GM12878 (cell line): ENCODE measurements around the gene HPSE2. TPM values are rescaled to one million over a fixed set of nuclear protein-coding genes. Genes with fewer than 3 reads are reported as not detected.

Experiments used
- ATAC-seq: fragments of 200-7000 bp; cut with Tn5 transposase; 3 replicates; pipeline ENCODE4 v1.9.1; 2020; ENCODE audit warnings: mild to moderate bottlenecking, moderate library complexity
- BruUV-seq: library from RNA; stranded (reverse); fragments of 400-500 nt; replicated peaks from 2 replicates; lab custom pipeline; 2021; lab: Mats Ljungman, UMichigan
- CTCF ChIA-PET: fragments of 300-600 bp; sonication (Branson Sonifier 250); formaldehyde crosslinking; extraction: SDS; loops from one replicate; lab custom pipeline; 2021; ENCODE audit warnings: inconsistent platforms; lab: Yijun Ruan, JAX
- POLR2A ChIA-PET: fragments of 350-600 bp; formaldehyde crosslinking; extraction: SDS; loops from one replicate; lab custom pipeline; 2021; ENCODE audit warnings: inconsistent platforms; lab: Charles Lee
- RAD21 ChIA-PET: fragments of 300-600 bp; sonication (Branson Sonifier 250); formaldehyde crosslinking; loops from one replicate; lab custom pipeline; 2023; ENCODE audit warnings: antibody characterized with exemption; ENCODE audit not compliant: unreplicated experiment; lab: Charles Lee
- SMC1A ChIA-PET: fragments of 300-600 bp; sonication (Branson Sonifier 250); formaldehyde crosslinking; loops from one replicate; lab custom pipeline; 2023; ENCODE audit not compliant: unreplicated experiment, uncharacterized antibody; lab: Charles Lee
- DNase-seq: peaks from one replicate; pipeline ENCODE4 v3.0.0-alpha.2; 2011; ENCODE audit warnings: low read depth, low spot score
- FAIRE-seq: peaks from 3 replicates; lab custom pipeline; 2011; peaks lifted over from hg19 to GRCh38; lab: Jason Lieb, UNC
- H2AFZ ChIP-seq: 2 replicates; pipeline ENCODE4 v1.6.0; 2011; ENCODE audit warnings: low read depth, low read length, control low read depth; ENCODE audit not compliant: control insufficient read depth
- H3K27ac ChIP-seq: 2 replicates; pipeline ENCODE4 v1.5.1; 2011; ENCODE audit warnings: control low read depth; ENCODE audit not compliant: control insufficient read depth, insufficient read depth
- H3K27me3 ChIP-seq, 2 experiments: replicated peaks in 1 of 2; 2 replicates each; pipeline versions ENCODE4 v1.6.0 to v1.6.1; 2011; ENCODE audit warnings: low read length in 1 of 2; ENCODE audit not compliant: control insufficient read depth in 2 of 2, insufficient read depth in 2 of 2
- H3K36me3 ChIP-seq, 2 experiments: 2 replicates each; pipeline ENCODE4 v1.5.1; 2011; ENCODE audit warnings: low read length in 1 of 2; ENCODE audit not compliant: control insufficient read depth in 2 of 2, insufficient read depth in 2 of 2
- H3K4me1 ChIP-seq: 2 replicates; pipeline ENCODE4 v1.6.1; 2011; ENCODE audit warnings: mild to moderate bottlenecking, low read length, moderate library complexity, mixed read lengths; ENCODE audit not compliant: control insufficient read depth, insufficient read depth
- H3K4me2 ChIP-seq: 2 replicates; pipeline ENCODE4 v1.6.0; 2011; ENCODE audit warnings: control low read depth; ENCODE audit not compliant: control insufficient read depth, insufficient read depth
- H3K4me3 ChIP-seq: fragments of 200-600 bp; sonication (generic); 2 replicates; pipeline ENCODE4 v1.5.1; 2016
- H3K79me2 ChIP-seq: 2 replicates; pipeline ENCODE4 v1.6.0; 2011; ENCODE audit warnings: low read length; ENCODE audit not compliant: control insufficient read depth, insufficient read depth
- H3K9ac ChIP-seq: 2 replicates; pipeline ENCODE4 v1.8.0; 2011; ENCODE audit warnings: low read length, control low read depth, mixed read lengths; ENCODE audit not compliant: control insufficient read depth, insufficient read depth
- H3K9me3 ChIP-seq: replicated peaks from 3 replicates; pipeline ENCODE4 v1.5.1; 2011; ENCODE audit warnings: mild to moderate bottlenecking, low read length; ENCODE audit not compliant: control insufficient read depth, insufficient read depth
- H4K20me1 ChIP-seq: 2 replicates; pipeline ENCODE4 v1.6.0; 2011; ENCODE audit not compliant: control insufficient read depth, insufficient read depth
- BCLAF1 ChIP-seq: fragments of 450-650 bp; IDR thresholded peaks from 2 replicates; pipeline ENCODE4 v1.6.1; 2017; ENCODE audit warnings: antibody characterized with exemption, mild to moderate bottlenecking, moderate library complexity
- CHD1 ChIP-seq: IDR thresholded peaks from 2 replicates; pipeline ENCODE4 v1.6.1; 2012; ENCODE audit warnings: low read depth, low read length, improper control_type of control experiment
- FOS ChIP-seq: IDR thresholded peaks from 3 replicates; pipeline ENCODE4 v1.6.1; 2011; ENCODE audit warnings: borderline replicate concordance; ENCODE audit not compliant: insufficient read length; ENCODE audit errors: extremely low read depth
- IKZF1 ChIP-seq: fragments of 450-650 bp; conservative IDR thresholded peaks from 2 replicates; pipeline ENCODE4 v1.6.1; 2017; ENCODE audit warnings: antibody characterized with exemption, mild to moderate bottlenecking
- JUNB ChIP-seq: IDR thresholded peaks from 2 replicates; pipeline ENCODE4 v1.6.1; 2016; ENCODE audit warnings: antibody characterized with exemption, mild to moderate bottlenecking
- JUND ChIP-seq: IDR thresholded peaks from 2 replicates; pipeline ENCODE4 v1.6.1; 2012; ENCODE audit warnings: low read depth, mild to moderate bottlenecking, low read length, improper control_type of control experiment, moderate library complexity
- MEF2B ChIP-seq: fragments of 450-650 bp; IDR thresholded peaks from 2 replicates; pipeline ENCODE4 v1.6.1; 2018; ENCODE audit warnings: mild to moderate bottlenecking, moderate library complexity; ENCODE audit not compliant: partially characterized antibody, poor library complexity, severe bottlenecking
- POLR2AphosphoS5 ChIP-seq: IDR thresholded peaks from 2 replicates; pipeline ENCODE4 v1.6.1; 2011; ENCODE audit warnings: mild to moderate bottlenecking, low read length, inconsistent platforms
- RBBP5 ChIP-seq: fragments of 200-600 bp; sonication (generic); conservative IDR thresholded peaks from 2 replicates; pipeline ENCODE4 v1.6.1; 2016
- RUNX3 ChIP-seq: IDR thresholded peaks from 2 replicates; pipeline ENCODE4 v1.6.1; 2012; ENCODE audit warnings: low read length, inconsistent platforms
- SP1 ChIP-seq: IDR thresholded peaks from one replicate; pipeline ENCODE4 v1.6.1; 2011; ENCODE audit warnings: low read depth, low read length
- SREBF1 ChIP-seq: IDR thresholded peaks from 2 replicates; pipeline ENCODE4 v1.6.1; 2012; ENCODE audit warnings: mild to moderate bottlenecking, low read length
- USF2 ChIP-seq: IDR thresholded peaks from 2 replicates; pipeline ENCODE4 v1.6.1; 2011; ENCODE audit warnings: low read depth, low read length, improper control_type of control experiment, borderline replicate concordance
- ZNF384 ChIP-seq: IDR thresholded peaks from 2 replicates; pipeline ENCODE4 v1.6.1; 2012; ENCODE audit warnings: low read depth, mild to moderate bottlenecking, low read length, improper control_type of control experiment, borderline replicate concordance
- WGBS: methylation state at CpG from one replicate; pipeline ENCODE4 v1.1.6; 2016; ENCODE audit warnings: low lambda C conversion rate; ENCODE audit not compliant: insufficient replicate concordance, insufficient coverage; ENCODE audit errors: missing lambda C conversion rate; 5-methylcytosine and 5-hydroxymethylcytosine counted together
- in situ Hi-C: fragments of 300-500 bp; cut with MboI; formaldehyde crosslinking; loops from 9 replicates; pipeline ENCODE4 v1.14.3; 2018; ENCODE audit warnings: mixed read lengths
- intact Hi-C: fragments of 100-400 bp; cut with micrococcal nuclease; formaldehyde crosslinking; loops from one replicate; pipeline ENCODE4 v1.14.2; 2022; ENCODE audit not compliant: unreplicated experiment
- polyA plus RNA-seq, 11 experiments: library from polyadenylated mRNA; depleted of rRNA in 4 of 11; unstranded in 6 of 11; stranded (reverse) in 5 of 11; fragments of >200 nt; fragmentation: Nextera tagmentation in 4 of 11; fragmentation: Illumina TruSeq in 1 of 11; extraction: Ambion mirVana in 4 of 11; extraction: Trizol in 1 of 11; gene quantifications; 1 replicate in 1 of 11; 2 replicates in 10 of 11; pipeline versions ENCODE4 v1.2.1 to v1.2.3, GENCODE V29; 2011 to 2016; ENCODE audit warnings: inconsistent platforms in 2 of 11, missing spikeins in 2 of 11, low read depth in 1 of 11
- total RNA-seq, 4 experiments: library from RNA; depleted of rRNA in 3 of 4; stranded (reverse); fragments of >200 nt in 3 of 4; fragmentation: Illumina TruSeq in 1 of 4; extraction: Trizol in 1 of 4; gene quantifications; 2 replicates each; pipeline versions ENCODE4 v1.2.1 to v1.2.3, GENCODE V29; 2013 to 2021
- TF ChIP-seq, protein P1 (sequence below), 3 experiments: IDR thresholded peaks in 2 of 3; conservative IDR thresholded peaks in 1 of 3; 2 replicates each; pipeline ENCODE4 v1.5.1; 2011; ENCODE audit warnings: low read depth in 3 of 3, low read length in 3 of 3, mild to moderate bottlenecking in 3 of 3, control low read depth in 2 of 3, moderate library complexity in 2 of 3, inconsistent platforms in 1 of 3, mixed read lengths in 1 of 3; ENCODE audit not compliant: control insufficient read depth in 2 of 3, insufficient read depth in 1 of 3; ENCODE audit errors: extremely low read depth in 1 of 3

The HPSE2 gene
- total and polyA plus RNA-seq, 10 of the 15 experiments (the other 5 are each of a cell fraction or from before 2014, with no cell fraction given): 0.06 TPM; not detected in 9

- no peak for FAIRE-seq
Observed at GRCh38 chr10:98800263-98800662, 435.4 kb downstream of the HPSE2 start.

GRCh38 chr10:98795467-98795866 is 440.2 kb downstream of the HPSE2 start:
- intact Hi-C loops (no loop called here), in situ Hi-C loops (no loop called here)
- H3K4me2 ChIP-seq: no peak overlapping the region
- no peaks in the 10 kb centered on the region for H4K20me1 ChIP-seq
- ATAC-seq: no peak
- H3K27me3 ChIP-seq: no peaks in the 10 kb centered on the region
- BruUV-seq: no TSS peak
- H3K4me1 ChIP-seq: no peaks in the 10 kb centered on the region
- 94% methylated on average over 2 of the region's 2 CpGs for WGBS
- H3K36me3 ChIP-seq: no peaks in the 10 kb centered on the region
- ChIA-PET POLR2A (no interaction called here), SMC1A (no interaction called here), RAD21 (no interaction called here), CTCF (no interaction called here)
- no peak for DNase-seq
- no peak overlapping the region for H3K4me3 ChIP-seq
- H3K79me2 ChIP-seq: no peaks in the 10 kb centered on the region
- H3K27ac ChIP-seq: no peak overlapping the region
- no peaks in the 10 kb centered on the region for H3K9me3 ChIP-seq
- FAIRE-seq: no peak
- H3K9ac ChIP-seq: no peak overlapping the region
- no peak overlapping the region for H2AFZ ChIP-seq
- TF ChIP-seq RBBP5 (no peak), SP1 (no peak), USF2 (no peak), FOS (no peak), ZNF384 (no peak), POLR2AphosphoS5 (no peak), IKZF1 (no peak), CHD1 (no peak), SREBF1 (no peak), BCLAF1 (no peak), JUNB (no peak), JUND (no peak)
- TF ChIP-seq, protein P1, sequence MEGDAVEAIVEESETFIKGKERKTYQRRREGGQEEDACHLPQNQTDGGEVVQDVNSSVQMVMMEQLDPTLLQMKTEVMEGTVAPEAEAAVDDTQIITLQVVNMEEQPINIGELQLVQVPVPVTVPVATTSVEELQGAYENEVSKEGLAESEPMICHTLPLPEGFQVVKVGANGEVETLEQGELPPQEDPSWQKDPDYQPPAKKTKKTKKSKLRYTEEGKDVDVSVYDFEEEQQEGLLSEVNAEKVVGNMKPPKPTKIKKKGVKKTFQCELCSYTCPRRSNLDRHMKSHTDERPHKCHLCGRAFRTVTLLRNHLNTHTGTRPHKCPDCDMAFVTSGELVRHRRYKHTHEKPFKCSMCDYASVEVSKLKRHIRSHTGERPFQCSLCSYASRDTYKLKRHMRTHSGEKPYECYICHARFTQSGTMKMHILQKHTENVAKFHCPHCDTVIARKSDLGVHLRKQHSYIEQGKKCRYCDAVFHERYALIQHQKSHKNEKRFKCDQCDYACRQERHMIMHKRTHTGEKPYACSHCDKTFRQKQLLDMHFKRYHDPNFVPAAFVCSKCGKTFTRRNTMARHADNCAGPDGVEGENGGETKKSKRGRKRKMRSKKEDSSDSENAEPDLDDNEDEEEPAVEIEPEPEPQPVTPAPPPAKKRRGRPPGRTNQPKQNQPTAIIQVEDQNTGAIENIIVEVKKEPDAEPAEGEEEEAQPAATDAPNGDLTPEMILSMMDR (IDR thresholded peaks at IDR 0.05 in 2 of 3, conservative IDR thresholded peaks at IDR 0.05 in 1 of 3; ENCODE audit: control insufficient read depth in 2 of 3, extremely low read depth in 1 of 3, insufficient read depth in 1 of 3, low read depth in 3 of 3, low read length in 3 of 3): no peak

More at GRCh38 chr10:98800263-98800662, 435.4 kb downstream of the HPSE2 start:
- no peaks in the 10 kb centered on the region for H3K4me1 ChIP-seq
- SMC1A ChIA-PET: interaction anchor here (0.6 kb wide), 1 partner anchor 42 kb away, joined by 3 read pairs; no protein-coding TSS in a partner anchor
- H3K9ac ChIP-seq: no peak overlapping the region
- in situ Hi-C loops: no loop called here
- H3K27ac ChIP-seq: no peak overlapping the region
- RAD21 ChIA-PET: no interaction called here
- CTCF ChIA-PET: no interaction called here
- DNase-seq: no peak
- no peaks in the 10 kb centered on the region for H3K27me3 ChIP-seq
- no peak overlapping the region for H3K4me2 ChIP-seq
- POLR2A ChIA-PET: no interaction called here
- TF ChIP-seq RUNX3 (no peak), MEF2B (no peak)
- TF ChIP-seq, all 136 proteins: peak for 0
- no TSS peak for BruUV-seq
- ATAC-seq: no peak
- intact Hi-C loops: no loop called here
- Histone ChIP-seq H2AFZ (no peak overlapping the region), H4K20me1 (no peaks in the 10 kb centered on the region), H3K4me3 (no peak overlapping the region), H3K36me3 (no peaks in the 10 kb centered on the region), H3K9me3 (no peaks in the 10 kb centered on the region), H3K79me2 (no peaks in the 10 kb centered on the region)
